OCI-LY3 (cell line): Measurements from ENCODE around the gene SLC41A3.

Experiments
- H2AFZ ChIP-seq: fragments of 200-600, 300-600 bp; shearing (Covaris generic); 2 replicates; pipeline ENCODE4 v1.6.0; 2014; ENCODE audit warnings: antibody characterized with exemption, low read depth, low read length
- H3K27ac ChIP-seq: fragments of 200-600, 300-600 bp; sonication (generic); 2 replicates; pipeline ENCODE4 v1.5.1; 2014; ENCODE audit warnings: mild to moderate bottlenecking, low read length, moderate library complexity, mixed read lengths
- H3K27me3 ChIP-seq: fragments of 200-600, 300-600 bp; sonication (generic); 2 replicates; pipeline ENCODE4 v1.6.1; 2014; ENCODE audit warnings: low read depth, low read length, mixed read lengths
- H3K36me3 ChIP-seq: fragments of 200-600, 300-600 bp; sonication (generic); replicated peaks from 2 replicates; pipeline ENCODE3; 2014; ENCODE audit warnings: low read depth, low read length, mixed read lengths
- H3K4me1 ChIP-seq: fragments of 300-600, 200-600 bp; sonication (generic); 2 replicates; pipeline ENCODE4 v1.6.1; 2014; ENCODE audit warnings: low read length, mixed read lengths
- H3K4me2 ChIP-seq: fragments of 200-600, 300-600 bp; sonication (generic); 2 replicates; pipeline ENCODE4 v1.6.1; 2014; ENCODE audit warnings: low read length, mixed read lengths
- H3K4me3 ChIP-seq: fragments of 300-600, 200-600 bp; sonication (generic); 2 replicates; pipeline ENCODE4 v1.5.1; 2014; ENCODE audit warnings: antibody characterized with exemption, mild to moderate bottlenecking, low read length, moderate library complexity
- H3K79me2 ChIP-seq: fragments of 300-600, 200-600 bp; shearing (Covaris generic); 2 replicates; pipeline ENCODE4 v1.6.1; 2014; ENCODE audit warnings: mild to moderate bottlenecking, low read length, mixed read lengths
- H3K9ac ChIP-seq: fragments of 300-600, 200-600 bp; shearing (Covaris generic); 2 replicates; pipeline ENCODE4 v1.6.0; 2014; ENCODE audit warnings: mild to moderate bottlenecking, low read length, moderate library complexity
- H3K9me3 ChIP-seq: fragments of 200-600, 300-600 bp; shearing (Covaris generic); 2 replicates; pipeline ENCODE4 v1.6.1; 2014; ENCODE audit warnings: low read length, mixed read lengths; ENCODE audit not compliant: insufficient read depth
- H4K20me1 ChIP-seq: fragments of 200-600, 300-600 bp; sonication (generic); 2 replicates; pipeline ENCODE4 v1.6.1; 2016; ENCODE audit warnings: low read length, mixed read lengths; ENCODE audit not compliant: insufficient read depth
- EZH2phosphoT487 ChIP-seq: fragments of 200-600 bp; shearing (Covaris generic); IDR thresholded peaks from 2 replicates; pipeline ENCODE4 v1.6.1; 2018; ENCODE audit warnings: antibody characterized with exemption, mixed run types, low read depth
- TF ChIP-seq, protein P1 (sequence below): fragments of 200-600, 300-600 bp; sonication (generic); IDR thresholded peaks from 2 replicates; pipeline ENCODE4 v1.5.1; 2014; ENCODE audit warnings: antibody characterized with exemption, low read length, low read depth

The SLC41A3 gene

DNA sequence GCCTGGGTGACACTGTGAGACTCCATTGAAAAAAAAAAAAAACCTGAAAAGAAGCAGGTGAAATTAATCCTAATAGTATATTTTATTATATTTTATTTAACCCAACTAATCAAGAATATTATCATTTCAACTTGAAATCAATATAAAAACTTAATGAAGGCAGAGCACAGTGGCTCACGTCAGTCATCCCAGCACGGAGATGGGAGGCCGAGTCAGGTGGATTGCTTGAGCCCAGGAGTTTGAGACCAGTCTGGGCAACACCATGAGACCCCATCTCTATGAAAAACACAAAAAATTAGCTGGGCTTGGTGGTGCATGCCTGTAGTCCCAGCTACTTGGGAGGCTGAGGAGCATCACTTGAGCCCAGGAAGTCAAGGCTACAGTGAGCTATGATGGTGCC lies 33.3 kb upstream of the SLC41A3 start:
- Histone ChIP-seq H3K79me2 (no peaks in the 10 kb centered on the region), H3K4me3 (no peak overlapping the region), H4K20me1 (no peaks in the 10 kb centered on the region), H3K9me3 (no peaks in the 10 kb centered on the region), H3K4me2 (no peak overlapping the region), H2AFZ (no peak overlapping the region), H3K36me3 (no peaks in the 10 kb centered on the region), H3K27me3 (peaks cover 23% of the 10 kb centered on the region), H3K27ac (no peak overlapping the region), H3K9ac (no peak overlapping the region), H3K4me1 (no peaks in the 10 kb centered on the region)
- TF ChIP-seq, protein P1, sequence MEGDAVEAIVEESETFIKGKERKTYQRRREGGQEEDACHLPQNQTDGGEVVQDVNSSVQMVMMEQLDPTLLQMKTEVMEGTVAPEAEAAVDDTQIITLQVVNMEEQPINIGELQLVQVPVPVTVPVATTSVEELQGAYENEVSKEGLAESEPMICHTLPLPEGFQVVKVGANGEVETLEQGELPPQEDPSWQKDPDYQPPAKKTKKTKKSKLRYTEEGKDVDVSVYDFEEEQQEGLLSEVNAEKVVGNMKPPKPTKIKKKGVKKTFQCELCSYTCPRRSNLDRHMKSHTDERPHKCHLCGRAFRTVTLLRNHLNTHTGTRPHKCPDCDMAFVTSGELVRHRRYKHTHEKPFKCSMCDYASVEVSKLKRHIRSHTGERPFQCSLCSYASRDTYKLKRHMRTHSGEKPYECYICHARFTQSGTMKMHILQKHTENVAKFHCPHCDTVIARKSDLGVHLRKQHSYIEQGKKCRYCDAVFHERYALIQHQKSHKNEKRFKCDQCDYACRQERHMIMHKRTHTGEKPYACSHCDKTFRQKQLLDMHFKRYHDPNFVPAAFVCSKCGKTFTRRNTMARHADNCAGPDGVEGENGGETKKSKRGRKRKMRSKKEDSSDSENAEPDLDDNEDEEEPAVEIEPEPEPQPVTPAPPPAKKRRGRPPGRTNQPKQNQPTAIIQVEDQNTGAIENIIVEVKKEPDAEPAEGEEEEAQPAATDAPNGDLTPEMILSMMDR: no peak
- TF ChIP-seq EZH2phosphoT487: no peak

DNA sequence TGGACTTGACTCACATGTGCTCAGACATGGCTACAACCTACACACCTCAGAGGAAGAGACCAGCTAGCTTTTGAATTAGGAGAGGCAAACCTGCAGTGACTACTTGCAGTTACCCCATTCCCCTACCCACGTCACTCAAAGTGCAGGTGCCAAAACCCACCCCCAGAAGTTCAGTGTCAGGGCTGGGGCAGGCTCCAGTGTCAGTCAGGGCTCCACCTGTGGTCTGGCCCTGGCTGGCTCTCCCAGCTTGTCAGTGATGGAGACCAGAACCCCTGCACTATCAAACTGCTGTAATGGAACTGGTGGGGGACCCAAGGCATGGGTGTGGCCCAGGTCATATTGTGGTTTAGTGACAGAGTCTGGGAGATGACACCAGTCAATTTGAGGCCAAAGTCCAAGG lies 32.6 kb upstream of the SLC41A3 start:
- Histone ChIP-seq H3K9me3 (no peaks in the 10 kb centered on the region), H3K4me1 (no peaks in the 10 kb centered on the region), H3K79me2 (no peaks in the 10 kb centered on the region), H3K9ac (no peak overlapping the region), H3K27me3 (peaks cover 17% of the 10 kb centered on the region), H4K20me1 (no peaks in the 10 kb centered on the region), H3K36me3 (no peaks in the 10 kb centered on the region), H2AFZ (no peak overlapping the region), H3K4me2 (no peak overlapping the region), H3K27ac (no peak overlapping the region), H3K4me3 (no peak overlapping the region)
- TF ChIP-seq, protein P1: no peak
- TF ChIP-seq EZH2phosphoT487: no peak

DNA sequence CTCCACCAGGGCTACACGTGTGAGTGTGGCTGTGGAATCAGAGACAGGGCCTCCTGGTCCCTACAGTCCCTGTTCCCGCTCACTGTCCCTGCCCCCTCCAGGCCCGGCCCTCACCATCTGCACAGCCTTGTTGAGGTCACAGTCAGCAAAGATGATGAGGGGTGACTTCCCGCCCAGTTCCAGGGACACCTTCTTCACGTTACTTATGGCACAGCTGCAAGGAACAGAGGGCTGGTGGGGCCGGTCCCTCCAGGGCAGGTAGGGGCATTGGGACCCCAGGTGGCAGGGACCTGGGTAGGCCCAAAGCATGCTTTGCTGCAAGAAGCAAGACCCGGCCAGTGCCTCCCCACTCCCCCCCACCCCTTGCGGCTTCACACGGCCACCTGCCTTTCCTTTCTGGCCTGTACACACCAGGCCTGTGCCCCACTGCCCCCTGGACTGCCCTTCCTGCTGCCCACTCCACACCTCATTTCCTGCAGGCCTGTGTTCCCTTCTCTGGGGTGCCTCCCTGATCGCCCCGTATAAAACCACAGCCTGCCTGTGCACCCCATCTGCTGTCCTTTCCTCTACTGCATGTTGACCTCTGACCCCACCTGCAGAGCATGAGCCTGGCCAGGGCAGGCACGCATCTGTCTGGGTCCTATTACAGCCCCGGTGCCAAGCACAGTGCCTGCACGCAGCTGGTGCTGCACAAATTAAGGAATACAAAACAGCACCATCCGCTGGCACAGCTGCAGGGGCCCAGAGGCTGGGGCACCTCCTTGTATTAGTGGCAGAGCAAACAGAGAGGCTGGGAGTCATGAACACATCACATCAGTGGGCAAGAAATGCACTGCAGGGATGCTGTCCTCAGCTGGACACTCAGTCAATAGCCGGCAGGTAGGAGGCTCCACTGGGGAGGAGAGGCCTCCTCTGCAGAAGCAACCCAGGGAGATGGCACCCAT lies 30.8 kb upstream of the SLC41A3 start:
- no peaks in the 10 kb centered on the region for H3K79me2 ChIP-seq
- H3K27me3 ChIP-seq: peaks cover 9% of the 10 kb centered on the region
- no peak overlapping the region for H3K27ac ChIP-seq
- no peaks in the 10 kb centered on the region for H3K36me3 ChIP-seq
- H4K20me1 ChIP-seq: no peaks in the 10 kb centered on the region
- H3K4me2 ChIP-seq: no peak overlapping the region
- TF ChIP-seq EZH2phosphoT487: no peak
- TF ChIP-seq, protein P1: no peak
- no peaks in the 10 kb centered on the region for H3K9me3 ChIP-seq
- H3K4me3 ChIP-seq: no peak overlapping the region
- no peaks in the 10 kb centered on the region for H3K4me1 ChIP-seq
- no peak overlapping the region for H3K9ac ChIP-seq
- no peak overlapping the region for H2AFZ ChIP-seq

DNA sequence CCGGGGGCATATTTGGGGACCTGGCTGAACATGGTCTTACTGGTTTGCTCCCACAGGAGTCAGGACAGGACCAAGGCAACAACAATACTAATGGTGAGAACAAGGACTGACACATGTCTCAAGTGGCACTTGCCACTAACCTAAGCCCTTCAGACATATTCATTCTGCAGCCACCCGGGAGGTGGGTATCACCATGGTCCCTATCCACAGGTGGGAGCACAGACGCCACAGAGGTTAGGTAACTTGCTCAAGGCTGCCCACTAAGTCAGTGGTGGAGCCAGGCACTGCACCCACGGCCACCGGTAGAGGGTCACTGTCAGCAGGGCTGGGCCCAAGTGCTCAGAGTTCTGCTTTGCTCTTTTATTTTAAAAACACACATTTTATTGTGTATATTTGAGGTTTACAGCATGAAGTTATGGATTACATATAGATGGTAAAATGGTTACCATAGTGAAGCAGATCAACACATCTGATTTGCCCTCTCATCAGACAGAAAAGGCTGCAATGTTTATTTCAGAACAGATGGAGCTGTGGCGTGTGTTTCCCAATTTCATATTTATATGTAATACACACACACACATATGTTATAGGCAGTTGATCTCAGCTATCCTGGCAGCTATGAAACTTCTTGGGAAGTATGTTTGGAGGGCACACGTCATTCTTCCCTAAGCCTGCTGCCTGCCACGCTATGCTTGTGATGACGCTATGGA lies 30.0 kb upstream of the SLC41A3 start:
- Histone ChIP-seq H3K27me3 (peaks cover 3% of the 10 kb centered on the region; the same call in 1 of the 2 replicates), H3K4me1 (no peaks in the 10 kb centered on the region), H4K20me1 (no peaks in the 10 kb centered on the region), H3K27ac (no peak overlapping the region), H3K36me3 (no peaks in the 10 kb centered on the region), H3K9ac (no peak overlapping the region), H3K4me2 (no peak overlapping the region), H3K4me3 (no peak overlapping the region), H3K79me2 (no peaks in the 10 kb centered on the region), H2AFZ (no peak overlapping the region), H3K9me3 (no peaks in the 10 kb centered on the region)
- TF ChIP-seq, protein P1: peak; percentile 33; the same call in 1 of the 2 replicates
- no peak for TF ChIP-seq EZH2phosphoT487
